HL-60/S4 treated with phorbol 12-myristate 13-acetate at 8.2 ng/mL for 4 days and 3 days (cell line): ENCODE data around the gene RAB3C.
"Not testable (repeated sequence)": the region's sequence is repeated elsewhere in the genome, so short reads cannot be mapped to it uniquely, and the experiment has no call there.

Experiments used
- in situ Hi-C: fragments of 300-500 bp; cut with MboI; formaldehyde crosslinking; loops from 2 replicates; pipeline ENCODE4 v1.15.0; 2022; ENCODE audit warnings: low sequenced_read_pairs

Gene RAB3C

GRCh38 chr5:58582803-58583491 lies at the start of gene RAB3C:
TSS of gene RAB3C (plus strand) at chr5:58583075. CDS start at chr5:58583209, 134 bp downstream.
- in situ Hi-C loops: no loop called here

- in situ Hi-C loops: not testable (repeated sequence)
Measured at GRCh38 chr5:58541935-58542334, 40.9 kb upstream of the RAB3C start.

GRCh38 chr5:58542709-58543108 lies 40.2 kb upstream of the RAB3C start:
- in situ Hi-C loops: no loop called here

GRCh38 chr5:58543723-58544122 lies 39.2 kb upstream of the RAB3C start:
- in situ Hi-C loops: no loop called here

GRCh38 chr5:58544195-58544594 lies 38.7 kb upstream of the RAB3C start:
- in situ Hi-C loops: no loop called here

GRCh38 chr5:58544926-58545325 lies 37.9 kb upstream of the RAB3C start:
- in situ Hi-C loops: no loop called here

- in situ Hi-C loops: no loop called here
Measured at GRCh38 chr5:58545912-58546311, 37.0 kb upstream of the RAB3C start.

GRCh38 chr5:58548068-58548467 lies 34.8 kb upstream of the RAB3C start:
- in situ Hi-C loops: no loop called here

GRCh38 chr5:58551492-58551891 lies 31.4 kb upstream of the RAB3C start:
- in situ Hi-C loops: no loop called here

- in situ Hi-C loops: not testable (repeated sequence)
Measured at GRCh38 chr5:58557665-58558338, 25.1 kb upstream of the RAB3C start.

GRCh38 chr5:58563016-58563700 lies 19.7 kb upstream of the RAB3C start:
- in situ Hi-C loops: not testable (repeated sequence)

GRCh38 chr5:58564043-58564832 lies 18.6 kb upstream of the RAB3C start:
- in situ Hi-C loops: not testable (repeated sequence)

- in situ Hi-C loops: no loop called here
Measured at GRCh38 chr5:58565033-58565432, 17.8 kb upstream of the RAB3C start.

GRCh38 chr5:58571501-58571900 lies 11.4 kb upstream of the RAB3C start:
- in situ Hi-C loops: no loop called here

GRCh38 chr5:58572973-58573372 lies 9.9 kb upstream of the RAB3C start:
- in situ Hi-C loops: not testable (repeated sequence)

GRCh38 chr5:58579781-58580180 lies 3.1 kb upstream of the RAB3C start:
- in situ Hi-C loops: no loop called here

- in situ Hi-C loops: no loop called here
Measured at GRCh38 chr5:58582019-58582802, 664 bp upstream of the RAB3C start.

- in situ Hi-C loops: no loop called here
Measured at GRCh38 chr5:58595952-58596351, 13.1 kb downstream of the RAB3C start.

GRCh38 chr5:58598440-58598839 lies 15.6 kb downstream of the RAB3C start:
- in situ Hi-C loops: no loop called here

GRCh38 chr5:58599217-58599616 lies 16.3 kb downstream of the RAB3C start:
- in situ Hi-C loops: no loop called here
